K562 (cell line): ENCODE data around the gene CARM1. TPM values are rescaled to one million over a fixed set of nuclear protein-coding genes. Genes with fewer than 3 reads are reported as not detected.

ENCODE experiments used
- BACH1 ChIP-seq: fragments of 200-800 bp; sonication (Bioruptor generic); IDR thresholded peaks from 2 replicates; pipeline ENCODE4 v1.6.1; 2016; ENCODE audit warnings: missing genetic modification characterization, missing compliant biosample characterization
- CEBPG ChIP-seq, 3 experiments: fragments of 200-800 bp in 1 of 3; sonication (Bioruptor generic) in 1 of 3; sonication (generic) in 1 of 3; formaldehyde crosslinking in 1 of 3; IDR thresholded peaks in 2 of 3; conservative IDR thresholded peaks in 1 of 3; 2 replicates each; pipeline versions ENCODE4 v1.6.1 to v1.8.0; 2016 to 2022; ENCODE audit warnings: missing compliant biosample characterization in 2 of 3, missing genetic modification characterization in 2 of 3, mild to moderate bottlenecking in 1 of 3, missing genetic modification reagents in 1 of 3
- DPF2 ChIP-seq: fragments of 450-650 bp; IDR thresholded peaks from 2 replicates; pipeline ENCODE4 v1.6.1; 2016
- ELF1 ChIP-seq: fragments of 200-800 bp; sonication (Bioruptor generic); IDR thresholded peaks from 2 replicates; pipeline ENCODE4 v1.6.1; 2016; ENCODE audit warnings: missing genetic modification characterization, missing compliant biosample characterization
- IFI16 ChIP-seq: fragments of 250-450 bp; sonication (Bioruptor Pico); IDR thresholded peaks from 2 replicates; pipeline ENCODE4 v2.1.2; 2022; ENCODE audit warnings: mild to moderate bottlenecking, inconsistent platforms
- KLF10 ChIP-seq: fragments of 250-450 bp; sonication (Bioruptor Pico); IDR thresholded peaks from 2 replicates; pipeline ENCODE4 v1.6.1; 2021; ENCODE audit warnings: matching md5 sums
- MCM5 ChIP-seq: fragments of 450-650 bp; IDR thresholded peaks from 2 replicates; pipeline ENCODE4 v1.6.1; 2016; ENCODE audit warnings: low read depth
- POLR2A ChIP-seq: fragments of 450-650 bp; conservative IDR thresholded peaks from 2 replicates; pipeline ENCODE4 v1.6.1; 2016
- ZKSCAN1 ChIP-seq: fragments of 150-350 bp; IDR thresholded peaks from 2 replicates; pipeline ENCODE4 v1.6.1; 2016; ENCODE audit warnings: low read depth, low read length
- ZNF174 ChIP-seq: fragments of 250-450 bp; sonication (Bioruptor Pico); IDR thresholded peaks from 2 replicates; pipeline ENCODE4 v1.4.0; 2020; ENCODE audit warnings: mild to moderate bottlenecking
- polyA plus RNA-seq, 8 experiments: library from polyadenylated mRNA; depleted of rRNA in 4 of 8; stranded (reverse) in 5 of 8; unstranded in 3 of 8; fragments of >200 nt; fragmentation: Nextera tagmentation in 2 of 8; fragmentation: Illumina TruSeq in 1 of 8; extraction: Ambion mirVana in 2 of 8; extraction: Trizol in 1 of 8; gene quantifications; 2 replicates each; pipeline versions ENCODE4 v1.2.1 to v1.2.3, GENCODE V29; 2011 to 2014; ENCODE audit warnings: inconsistent platforms in 1 of 8, missing spikeins in 1 of 8
- total RNA-seq, 7 experiments: library from RNA; depleted of rRNA in 6 of 7; stranded (reverse); fragments of >200 nt in 6 of 7; fragmentation: Illumina TruSeq in 2 of 7; extraction: Trizol in 2 of 7; gene quantifications; 2 replicates each; pipeline versions ENCODE4 v1.2.1 to v1.2.3, GENCODE V29; 2011 to 2021; ENCODE audit warnings: low replicate concordance in 1 of 7
- TF ChIP-seq, protein P1 (sequence below): fragments of 250-450 bp; sonication (Bioruptor Pico); IDR thresholded peaks from 2 replicates; pipeline ENCODE4 v1.4.0; 2020
- TF ChIP-seq, protein P2 (sequence below), 2 experiments: fragments of 450-650 bp; formaldehyde crosslinking in 1 of 2; IDR thresholded peaks; 2 replicates each; pipeline versions ENCODE4 v1.4.0 to v1.6.1; 2014 to 2020; ENCODE audit warnings: mild to moderate bottlenecking in 2 of 2, borderline replicate concordance in 1 of 2, low read depth in 1 of 2
- TF ChIP-seq, protein P3 (sequence below): sonication (generic); formaldehyde crosslinking; IDR thresholded peaks from 2 replicates; pipeline ENCODE4 v1.8.0; 2022; ENCODE audit warnings: mild to moderate bottlenecking, missing genetic modification reagents

CARM1 gene
- total and polyA plus RNA-seq, 9 of the 15 experiments (the other 6 are each of a cell fraction or from before 2014, with no cell fraction given), result 0.36 to 86.0 (median 29.7) TPM

DNA sequence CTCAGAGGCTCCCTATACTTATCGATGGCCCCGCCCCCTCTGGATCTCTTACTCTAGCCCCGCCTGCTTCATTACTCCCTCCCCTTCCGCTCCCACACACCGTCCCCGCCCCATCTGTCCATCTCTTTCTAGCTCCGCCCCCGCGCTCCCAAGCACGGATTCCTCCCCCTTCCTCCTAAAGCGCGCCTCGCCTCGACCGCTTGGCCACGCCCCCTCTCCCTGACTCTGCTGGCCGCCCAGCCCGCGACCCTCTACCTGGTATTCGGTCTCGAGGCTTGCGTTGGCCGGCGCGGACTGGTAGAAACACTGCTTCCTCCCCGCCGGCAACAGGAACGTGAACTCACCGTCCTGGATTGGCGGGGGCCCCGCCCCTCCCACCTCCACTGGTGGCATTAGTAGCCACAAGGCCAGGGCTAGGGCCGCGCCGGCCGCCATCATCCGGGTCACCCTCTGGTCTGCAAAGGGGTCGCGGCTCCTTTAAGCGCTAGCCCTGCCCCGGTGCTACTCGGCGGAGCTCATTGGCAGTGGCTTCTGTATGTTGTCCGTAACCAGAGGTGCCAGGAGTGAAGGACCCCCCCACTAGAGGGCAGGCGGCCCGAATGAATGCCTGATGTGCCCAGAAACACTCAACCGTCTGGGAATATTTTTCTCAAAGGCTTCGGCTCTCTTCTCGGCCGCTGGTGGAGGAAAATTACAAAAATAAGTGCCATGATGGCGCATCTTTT lies 35.4 kb upstream of the CARM1 start, which contains the start of gene TMED1 (continued):
- TF ChIP-seq CEBPG (CRISPR knock-in tag; IDR thresholded peaks at IDR 0.05), result no peak
- no peak for TF ChIP-seq CEBPG (tag; conservative IDR thresholded peaks at IDR 0.05 in 1 of 2, IDR thresholded peaks at IDR 0.05 in 1 of 2)
- TF ChIP-seq, protein P1, sequence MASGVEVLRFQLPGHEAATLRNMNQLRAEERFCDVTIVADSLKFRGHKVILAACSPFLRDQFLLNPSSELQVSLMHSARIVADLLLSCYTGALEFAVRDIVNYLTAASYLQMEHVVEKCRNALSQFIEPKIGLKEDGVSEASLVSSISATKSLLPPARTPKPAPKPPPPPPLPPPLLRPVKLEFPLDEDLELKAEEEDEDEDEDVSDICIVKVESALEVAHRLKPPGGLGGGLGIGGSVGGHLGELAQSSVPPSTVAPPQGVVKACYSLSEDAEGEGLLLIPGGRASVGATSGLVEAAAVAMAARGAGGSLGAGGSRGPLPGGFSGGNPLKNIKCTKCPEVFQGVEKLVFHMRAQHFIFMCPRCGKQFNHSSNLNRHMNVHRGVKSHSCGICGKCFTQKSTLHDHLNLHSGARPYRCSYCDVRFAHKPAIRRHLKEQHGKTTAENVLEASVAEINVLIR (CRISPR knock-in tag), result no peak
- no peak for TF ChIP-seq KLF10 (CRISPR knock-in tag)
- TF ChIP-seq POLR2A, result peak; percentile 94
- peak; percentile 12; the same call in 1 of the 2 replicates for TF ChIP-seq ZKSCAN1
- TF ChIP-seq MCM5, result no peak
- no peak for TF ChIP-seq ELF1
- TF ChIP-seq BACH1, result no peak
- TF ChIP-seq, protein P2, sequence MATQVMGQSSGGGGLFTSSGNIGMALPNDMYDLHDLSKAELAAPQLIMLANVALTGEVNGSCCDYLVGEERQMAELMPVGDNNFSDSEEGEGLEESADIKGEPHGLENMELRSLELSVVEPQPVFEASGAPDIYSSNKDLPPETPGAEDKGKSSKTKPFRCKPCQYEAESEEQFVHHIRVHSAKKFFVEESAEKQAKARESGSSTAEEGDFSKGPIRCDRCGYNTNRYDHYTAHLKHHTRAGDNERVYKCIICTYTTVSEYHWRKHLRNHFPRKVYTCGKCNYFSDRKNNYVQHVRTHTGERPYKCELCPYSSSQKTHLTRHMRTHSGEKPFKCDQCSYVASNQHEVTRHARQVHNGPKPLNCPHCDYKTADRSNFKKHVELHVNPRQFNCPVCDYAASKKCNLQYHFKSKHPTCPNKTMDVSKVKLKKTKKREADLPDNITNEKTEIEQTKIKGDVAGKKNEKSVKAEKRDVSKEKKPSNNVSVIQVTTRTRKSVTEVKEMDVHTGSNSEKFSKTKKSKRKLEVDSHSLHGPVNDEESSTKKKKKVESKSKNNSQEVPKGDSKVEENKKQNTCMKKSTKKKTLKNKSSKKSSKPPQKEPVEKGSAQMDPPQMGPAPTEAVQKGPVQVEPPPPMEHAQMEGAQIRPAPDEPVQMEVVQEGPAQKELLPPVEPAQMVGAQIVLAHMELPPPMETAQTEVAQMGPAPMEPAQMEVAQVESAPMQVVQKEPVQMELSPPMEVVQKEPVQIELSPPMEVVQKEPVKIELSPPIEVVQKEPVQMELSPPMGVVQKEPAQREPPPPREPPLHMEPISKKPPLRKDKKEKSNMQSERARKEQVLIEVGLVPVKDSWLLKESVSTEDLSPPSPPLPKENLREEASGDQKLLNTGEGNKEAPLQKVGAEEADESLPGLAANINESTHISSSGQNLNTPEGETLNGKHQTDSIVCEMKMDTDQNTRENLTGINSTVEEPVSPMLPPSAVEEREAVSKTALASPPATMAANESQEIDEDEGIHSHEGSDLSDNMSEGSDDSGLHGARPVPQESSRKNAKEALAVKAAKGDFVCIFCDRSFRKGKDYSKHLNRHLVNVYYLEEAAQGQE (IDR thresholded peaks at IDR 0.05; ENCODE audit: borderline replicate concordance), result peak; percentile 75
- TF ChIP-seq, protein P2 (CRISPR knock-in tag; IDR thresholded peaks at IDR 0.05; ENCODE audit: low read depth), result peak; percentile 31; the same call in 1 of the 2 replicates
- no peak for TF ChIP-seq ZNF174
- TF ChIP-seq, protein P3, sequence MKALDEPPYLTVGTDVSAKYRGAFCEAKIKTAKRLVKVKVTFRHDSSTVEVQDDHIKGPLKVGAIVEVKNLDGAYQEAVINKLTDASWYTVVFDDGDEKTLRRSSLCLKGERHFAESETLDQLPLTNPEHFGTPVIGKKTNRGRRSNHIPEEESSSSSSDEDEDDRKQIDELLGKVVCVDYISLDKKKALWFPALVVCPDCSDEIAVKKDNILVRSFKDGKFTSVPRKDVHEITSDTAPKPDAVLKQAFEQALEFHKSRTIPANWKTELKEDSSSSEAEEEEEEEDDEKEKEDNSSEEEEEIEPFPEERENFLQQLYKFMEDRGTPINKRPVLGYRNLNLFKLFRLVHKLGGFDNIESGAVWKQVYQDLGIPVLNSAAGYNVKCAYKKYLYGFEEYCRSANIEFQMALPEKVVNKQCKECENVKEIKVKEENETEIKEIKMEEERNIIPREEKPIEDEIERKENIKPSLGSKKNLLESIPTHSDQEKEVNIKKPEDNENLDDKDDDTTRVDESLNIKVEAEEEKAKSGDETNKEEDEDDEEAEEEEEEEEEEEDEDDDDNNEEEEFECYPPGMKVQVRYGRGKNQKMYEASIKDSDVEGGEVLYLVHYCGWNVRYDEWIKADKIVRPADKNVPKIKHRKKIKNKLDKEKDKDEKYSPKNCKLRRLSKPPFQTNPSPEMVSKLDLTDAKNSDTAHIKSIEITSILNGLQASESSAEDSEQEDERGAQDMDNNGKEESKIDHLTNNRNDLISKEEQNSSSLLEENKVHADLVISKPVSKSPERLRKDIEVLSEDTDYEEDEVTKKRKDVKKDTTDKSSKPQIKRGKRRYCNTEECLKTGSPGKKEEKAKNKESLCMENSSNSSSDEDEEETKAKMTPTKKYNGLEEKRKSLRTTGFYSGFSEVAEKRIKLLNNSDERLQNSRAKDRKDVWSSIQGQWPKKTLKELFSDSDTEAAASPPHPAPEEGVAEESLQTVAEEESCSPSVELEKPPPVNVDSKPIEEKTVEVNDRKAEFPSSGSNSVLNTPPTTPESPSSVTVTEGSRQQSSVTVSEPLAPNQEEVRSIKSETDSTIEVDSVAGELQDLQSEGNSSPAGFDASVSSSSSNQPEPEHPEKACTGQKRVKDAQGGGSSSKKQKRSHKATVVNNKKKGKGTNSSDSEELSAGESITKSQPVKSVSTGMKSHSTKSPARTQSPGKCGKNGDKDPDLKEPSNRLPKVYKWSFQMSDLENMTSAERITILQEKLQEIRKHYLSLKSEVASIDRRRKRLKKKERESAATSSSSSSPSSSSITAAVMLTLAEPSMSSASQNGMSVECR (CRISPR knock-in tag), result no peak
- TF ChIP-seq IFI16, result no peak
- TF ChIP-seq DPF2, result no peak
